ENCODE results near the gene DIMT1.

GRCh38 chr5:62421414-62421813 lies 17.7 kb upstream of the DIMT1 start:
- TF ChIP-seq POLR2A (IDR thresholded peaks at IDR 0.05; ENCODE audit: borderline replicate concordance, extremely low read depth, insufficient read depth, insufficient read length) (no peak), CTCF (IDR thresholded peaks at IDR 0.05 in 2 of 3, conservative IDR thresholded peaks at IDR 0.05 in 1 of 3; ENCODE audit: borderline replicate concordance in 1 of 3, insufficient read depth in 1 of 3, low read depth in 2 of 3, low read length in 2 of 3) (no peak), REST (IDR thresholded peaks at IDR 0.05; ENCODE audit: low read depth) (no peak), JUND (IDR thresholded peaks at IDR 0.05) (no peak), TCF7L2 (IDR thresholded peaks at IDR 0.05; ENCODE audit: borderline replicate concordance, extremely low read depth, insufficient read depth, insufficient read length) (no peak)
